ENCODE measurements around the gene CDH7. TPM values are rescaled to one million over a fixed set of nuclear protein-coding genes. Genes with fewer than 3 reads are reported as not detected.

Gene CDH7
- total and polyA plus RNA-seq, 8 donors, result 0.34 to 1.8 (median 1.5) TPM; not detected in 1

GRCh38 chr18:65762556-65762955 is 11.7 kb downstream of the CDH7 start:
- Histone ChIP-seq H3K27me3 (no peaks in the 10 kb centered on the region), H3K4me1 (no peaks in the 10 kb centered on the region), H3K36me3 (no peaks in the 10 kb centered on the region), H3K4me3 (no peak overlapping the region), H3K9me3 (no peaks in the 10 kb centered on the region), H3K27ac (no peak overlapping the region)
- DNase-seq (no peak), ATAC-seq (no peak)
- TF ChIP-seq CTCF (IDR thresholded peaks at IDR 0.05), result no peak
- intact Hi-C loops (cut with DNase I), result no loop called here

- ATAC-seq (no peak), DNase-seq (no peak)
- no peaks in the 10 kb centered on the region for H3K4me1 ChIP-seq
- no peak overlapping the region for H3K4me3 ChIP-seq
- intact Hi-C loops (cut with DNase I), result no loop called here
- H3K36me3 ChIP-seq, result no peaks in the 10 kb centered on the region
- no peak overlapping the region for H3K27ac ChIP-seq
- TF ChIP-seq CTCF (IDR thresholded peaks at IDR 0.05), result no peak
- no peaks in the 10 kb centered on the region for H3K27me3 ChIP-seq
- no peaks in the 10 kb centered on the region for H3K9me3 ChIP-seq
Observed at GRCh38 chr18:65767406-65767805, 16.6 kb downstream of the CDH7 start.

- ATAC-seq, result no peak
- DNase-seq, result no peak
- no peaks in the 10 kb centered on the region for H3K27me3 ChIP-seq
- intact Hi-C loops (cut with DNase I), result no loop called here
- no peaks in the 10 kb centered on the region for H3K4me1 ChIP-seq
- no peak for TF ChIP-seq CTCF (IDR thresholded peaks at IDR 0.05)
- no peak overlapping the region for H3K4me3 ChIP-seq
- H3K27ac ChIP-seq, result no peak overlapping the region
- H3K9me3 ChIP-seq, result no peaks in the 10 kb centered on the region
- H3K36me3 ChIP-seq, result no peaks in the 10 kb centered on the region
Observed at GRCh38 chr18:65768120-65768778, 17.4 kb downstream of the CDH7 start.

- DNase-seq, result no peak
- Histone ChIP-seq H3K9me3 (no peaks in the 10 kb centered on the region), H3K36me3 (no peaks in the 10 kb centered on the region), H3K4me3 (no peak overlapping the region), H3K27me3 (no peaks in the 10 kb centered on the region), H3K27ac (no peak overlapping the region), H3K4me1 (no peaks in the 10 kb centered on the region)
- ATAC-seq, result no peak
- TF ChIP-seq CTCF (IDR thresholded peaks at IDR 0.05), result no peak
- intact Hi-C loops (cut with DNase I), result no loop called here
Observed at GRCh38 chr18:65769652-65770051, 18.8 kb downstream of the CDH7 start.

GRCh38 chr18:65786474-65786873 is 35.7 kb downstream of the CDH7 start:
- no peak overlapping the region for H3K4me3 ChIP-seq
- no peaks in the 10 kb centered on the region for H3K9me3 ChIP-seq
- H3K4me1 ChIP-seq, result no peaks in the 10 kb centered on the region
- H3K27me3 ChIP-seq, result no peaks in the 10 kb centered on the region
- intact Hi-C loops (cut with DNase I), result no loop called here
- TF ChIP-seq CTCF (IDR thresholded peaks at IDR 0.05), result no peak
- H3K36me3 ChIP-seq, result no peaks in the 10 kb centered on the region
- DNase-seq (no peak), ATAC-seq (no peak)
- H3K27ac ChIP-seq, result no peak overlapping the region

Measured in left lung (tissue), 10 donors.